Hepatocyte (in vitro differentiated cells): ENCODE measurements around the gene S100A2. TPM values are rescaled to one million over a fixed set of nuclear protein-coding genes. Genes with fewer than 3 reads are reported as not detected.

Source experiments
- DNase-seq: peaks from one replicate; pipeline ENCODE4 v3.0.0-alpha.2; 2016; ENCODE audit warnings: low spot score
- H2AFZ ChIP-seq: fragments of 200-600 bp; sonication (generic); 2 replicates; pipeline ENCODE4 v1.6.0; 2016; ENCODE audit warnings: antibody characterized with exemption, mild to moderate bottlenecking
- H3K27ac ChIP-seq: fragments of 200-600 bp; sonication (generic); 2 replicates; pipeline ENCODE4 v1.5.1; 2016; ENCODE audit warnings: mild to moderate bottlenecking
- H3K27me3 ChIP-seq: fragments of 200-600 bp; sonication (generic); 2 replicates; pipeline ENCODE4 v1.6.1; 2016
- H3K36me3 ChIP-seq: fragments of 200-600 bp; sonication (generic); replicated peaks from 2 replicates; pipeline ENCODE4 v1.5.1; 2016; ENCODE audit warnings: low read depth; ENCODE audit not compliant: insufficient read depth
- H3K4me1 ChIP-seq: fragments of 200-600 bp; sonication (generic); 2 replicates; pipeline ENCODE4 v1.5.1; 2016; ENCODE audit warnings: mild to moderate bottlenecking, moderate library complexity; ENCODE audit not compliant: insufficient read depth
- H3K4me2 ChIP-seq: fragments of 200-600 bp; sonication (generic); 2 replicates; pipeline ENCODE4 v1.6.0; 2016
- H3K4me3 ChIP-seq: fragments of 200-600 bp; sonication (generic); 2 replicates; pipeline ENCODE4 v1.5.1; 2016; ENCODE audit warnings: mild to moderate bottlenecking
- H3K79me2 ChIP-seq: fragments of 200-600 bp; sonication (generic); 2 replicates; pipeline ENCODE4 v1.6.0; 2017; ENCODE audit warnings: mild to moderate bottlenecking
- H3K9me2 ChIP-seq: fragments of 200-600 bp; sonication (generic); replicated peaks from 2 replicates; pipeline ENCODE4 v1.6.0; 2017; ENCODE audit warnings: mild to moderate bottlenecking; ENCODE audit not compliant: insufficient read depth
- H3K9me3 ChIP-seq: fragments of 200-600 bp; sonication (generic); 2 replicates; pipeline ENCODE4 v1.5.1; 2016; ENCODE audit warnings: low read depth, mild to moderate bottlenecking
- H4K20me1 ChIP-seq: fragments of 200-600 bp; sonication (generic); 2 replicates; pipeline ENCODE4 v1.6.0; 2016; ENCODE audit warnings: mild to moderate bottlenecking; ENCODE audit not compliant: insufficient read depth, poor library complexity, severe bottlenecking
- EZH2 ChIP-seq: fragments of 200-600 bp; sonication (generic); IDR thresholded peaks from 2 replicates; pipeline ENCODE4 v1.6.1; 2016; ENCODE audit warnings: antibody characterized with exemption, mild to moderate bottlenecking, borderline replicate concordance
- EZH2phosphoT487 ChIP-seq: fragments of 200-600 bp; sonication (generic); IDR thresholded peaks from one replicate; pipeline ENCODE4 v1.6.1; 2018; ENCODE audit warnings: antibody characterized with exemption, mild to moderate bottlenecking, low read depth, moderate library complexity; ENCODE audit not compliant: unreplicated experiment, severe bottlenecking
- WGBS: methylation state at CpG from one replicate; pipeline ENCODE4 v1.1.6; 2016; ENCODE audit warnings: low lambda C conversion rate; ENCODE audit errors: missing lambda C conversion rate; 5-methylcytosine and 5-hydroxymethylcytosine counted together
- polyA plus RNA-seq: library from polyadenylated mRNA; unstranded; fragments of >200 nt; fragmentation: Nextera tagmentation; extraction: Ambion mirVana; gene quantifications from 2 replicates; pipeline ENCODE4 v1.2.1, GENCODE V29; 2016
- total RNA-seq: library from RNA; depleted of rRNA; stranded (reverse); fragments of >200 nt; gene quantifications from 2 replicates; pipeline ENCODE4 v1.2.3, GENCODE V29; 2014
- TF ChIP-seq, protein P1 (sequence below): fragments of 200-600 bp; sonication (generic); IDR thresholded peaks from 2 replicates; pipeline ENCODE4 v1.5.1; 2016; ENCODE audit warnings: antibody characterized with exemption, mild to moderate bottlenecking; ENCODE audit not compliant: poor library complexity

S100A2 gene
- total and polyA plus RNA-seq, 2 experiments from 2014 or later: 4.2 to 6.9 TPM

- no peak overlapping the region for H3K4me2 ChIP-seq
- no peaks in the 10 kb centered on the region for H3K36me3 ChIP-seq
- no peak for DNase-seq
- 96% methylated on average over 3 of the region's 3 CpGs for WGBS
- no peaks in the 10 kb centered on the region for H3K9me2 ChIP-seq
- H3K9me3 ChIP-seq: no peaks in the 10 kb centered on the region
- H3K4me1 ChIP-seq: peaks cover 4% of the 10 kb centered on the region
- no peak overlapping the region for H3K27ac ChIP-seq
- H3K4me3 ChIP-seq: no peak overlapping the region
- TF ChIP-seq EZH2 (no peak), EZH2phosphoT487 (no peak)
- TF ChIP-seq, protein P1, sequence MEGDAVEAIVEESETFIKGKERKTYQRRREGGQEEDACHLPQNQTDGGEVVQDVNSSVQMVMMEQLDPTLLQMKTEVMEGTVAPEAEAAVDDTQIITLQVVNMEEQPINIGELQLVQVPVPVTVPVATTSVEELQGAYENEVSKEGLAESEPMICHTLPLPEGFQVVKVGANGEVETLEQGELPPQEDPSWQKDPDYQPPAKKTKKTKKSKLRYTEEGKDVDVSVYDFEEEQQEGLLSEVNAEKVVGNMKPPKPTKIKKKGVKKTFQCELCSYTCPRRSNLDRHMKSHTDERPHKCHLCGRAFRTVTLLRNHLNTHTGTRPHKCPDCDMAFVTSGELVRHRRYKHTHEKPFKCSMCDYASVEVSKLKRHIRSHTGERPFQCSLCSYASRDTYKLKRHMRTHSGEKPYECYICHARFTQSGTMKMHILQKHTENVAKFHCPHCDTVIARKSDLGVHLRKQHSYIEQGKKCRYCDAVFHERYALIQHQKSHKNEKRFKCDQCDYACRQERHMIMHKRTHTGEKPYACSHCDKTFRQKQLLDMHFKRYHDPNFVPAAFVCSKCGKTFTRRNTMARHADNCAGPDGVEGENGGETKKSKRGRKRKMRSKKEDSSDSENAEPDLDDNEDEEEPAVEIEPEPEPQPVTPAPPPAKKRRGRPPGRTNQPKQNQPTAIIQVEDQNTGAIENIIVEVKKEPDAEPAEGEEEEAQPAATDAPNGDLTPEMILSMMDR: no peak
- no peaks in the 10 kb centered on the region for H3K79me2 ChIP-seq
- H2AFZ ChIP-seq: no peak overlapping the region
- no peaks in the 10 kb centered on the region for H4K20me1 ChIP-seq
- no peaks in the 10 kb centered on the region for H3K27me3 ChIP-seq
Observed at GRCh38 chr1:153557877-153558276, 7.8 kb downstream of the S100A2 start.

GRCh38 chr1:153556348-153556747 lies 9.3 kb downstream of the S100A2 start:
- no peak for TF ChIP-seq EZH2phosphoT487
- TF ChIP-seq, protein P1: no peak
- TF ChIP-seq EZH2: no peak
- Histone ChIP-seq H3K4me1 (peaks cover 4% of the 10 kb centered on the region), H3K4me3 (no peak overlapping the region), H3K27me3 (no peaks in the 10 kb centered on the region), H4K20me1 (no peaks in the 10 kb centered on the region), H3K9me2 (no peaks in the 10 kb centered on the region), H2AFZ (no peak overlapping the region), H3K36me3 (no peaks in the 10 kb centered on the region), H3K27ac (no peak overlapping the region), H3K79me2 (no peaks in the 10 kb centered on the region), H3K4me2 (no peak overlapping the region), H3K9me3 (no peaks in the 10 kb centered on the region)
- WGBS: 100% methylated on average over 1 of the region's 1 CpG
- DNase-seq: no peak

DNA sequence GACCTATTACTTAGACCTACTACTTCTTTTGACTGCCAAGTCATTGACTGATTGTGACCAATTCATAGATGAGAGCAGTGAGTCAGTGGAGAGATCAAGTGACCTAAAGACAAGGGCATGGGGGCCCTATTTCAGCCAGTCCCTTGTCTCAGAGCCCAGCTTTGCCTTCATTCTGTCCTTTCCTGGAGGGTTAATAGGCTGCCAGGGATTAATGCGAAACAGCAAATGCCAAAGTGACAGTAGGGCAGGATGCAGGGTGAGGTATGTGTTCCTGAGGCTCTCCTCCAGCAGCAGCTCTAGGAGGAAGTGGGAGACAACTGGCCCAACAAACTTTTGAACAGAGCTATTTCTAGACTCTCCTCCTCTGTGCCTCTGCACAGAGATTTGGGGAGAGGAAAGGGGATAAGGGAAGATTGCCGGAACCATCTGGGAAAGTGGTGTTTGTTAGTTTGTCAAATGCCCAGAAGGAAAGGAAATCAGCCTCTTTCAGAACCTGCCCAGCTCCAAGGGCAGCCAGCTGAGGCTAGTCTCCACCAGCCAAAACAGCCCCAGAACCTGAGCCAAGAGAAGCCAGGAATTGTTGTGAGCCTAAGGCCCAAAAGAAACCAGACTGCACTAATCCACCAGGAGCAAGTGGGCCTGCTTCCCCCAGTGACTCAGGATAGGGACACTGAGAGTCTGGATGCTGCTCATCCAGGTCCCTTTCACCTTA lies 11.7 kb downstream of the S100A2 start:
- Histone ChIP-seq H4K20me1 (no peaks in the 10 kb centered on the region), H3K4me2 (no peak overlapping the region), H3K36me3 (no peaks in the 10 kb centered on the region), H3K4me3 (no peak overlapping the region), H3K27ac (peak overlapping the region; percentile 4), H3K27me3 (no peaks in the 10 kb centered on the region), H3K9me3 (no peaks in the 10 kb centered on the region), H3K79me2 (no peaks in the 10 kb centered on the region), H3K9me2 (no peaks in the 10 kb centered on the region), H3K4me1 (peaks cover 17% of the 10 kb centered on the region), H2AFZ (no peak overlapping the region)
- 73% methylated on average over 2 of the region's 2 CpGs for WGBS
- DNase-seq: no peak
- TF ChIP-seq EZH2phosphoT487 (no peak), EZH2 (no peak)
- TF ChIP-seq, protein P1: no peak
